ENCODE results near the gene INTS1.

GRCh38 chr7:1449951-1450350, 54.2 kb downstream of the INTS1 start:
- TF ChIP-seq CTCF (IDR thresholded peaks at IDR 0.05; ENCODE audit: low read length) (no peak), EZH2 (IDR thresholded peaks at IDR 0.05; ENCODE audit: borderline replicate concordance, low read length) (no peak)

Data from OCI-LY1 (cell line).